GM19438 (cell line): ENCODE measurements around the gene NTM.

Experiments
- ATAC-seq: cut with Tn5 transposase; IDR thresholded peaks from one replicate; pipeline ENCODE4 v1.9.1; 2021; ENCODE audit warnings: low read depth; ENCODE audit not compliant: unreplicated experiment

Gene NTM

DNA sequence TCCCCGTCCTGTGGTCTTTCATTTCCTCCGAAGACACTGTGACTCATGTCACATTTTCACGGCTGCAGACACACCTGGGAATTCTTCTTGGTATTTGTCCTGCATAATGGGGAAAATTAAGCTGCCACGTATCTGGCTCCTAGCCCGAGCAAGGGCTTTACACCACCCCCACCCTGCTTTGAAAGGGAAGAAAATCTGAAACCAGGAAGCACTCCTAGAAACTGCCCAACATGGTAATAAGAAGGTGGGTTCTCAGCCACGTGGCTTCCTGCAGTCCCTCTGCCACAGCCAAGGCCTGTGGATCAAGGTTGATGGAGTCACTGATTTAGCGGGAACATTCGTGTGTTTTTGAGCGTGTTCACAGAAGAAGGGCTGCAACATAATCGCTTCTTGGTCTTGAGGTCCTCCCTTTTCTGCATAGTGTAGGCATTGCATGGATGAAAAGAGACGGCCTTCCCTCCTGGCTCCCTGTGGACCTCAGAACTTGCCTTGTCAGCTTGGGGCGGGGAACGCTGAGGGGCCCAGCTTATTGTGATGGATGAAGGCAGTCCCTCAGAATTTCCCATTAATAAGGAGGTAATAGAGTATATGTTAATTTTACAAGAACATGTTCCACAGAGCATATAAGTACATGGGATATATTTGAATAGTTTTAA, 292.0 kb downstream of the NTM start:
- ATAC-seq: no peak

DNA sequence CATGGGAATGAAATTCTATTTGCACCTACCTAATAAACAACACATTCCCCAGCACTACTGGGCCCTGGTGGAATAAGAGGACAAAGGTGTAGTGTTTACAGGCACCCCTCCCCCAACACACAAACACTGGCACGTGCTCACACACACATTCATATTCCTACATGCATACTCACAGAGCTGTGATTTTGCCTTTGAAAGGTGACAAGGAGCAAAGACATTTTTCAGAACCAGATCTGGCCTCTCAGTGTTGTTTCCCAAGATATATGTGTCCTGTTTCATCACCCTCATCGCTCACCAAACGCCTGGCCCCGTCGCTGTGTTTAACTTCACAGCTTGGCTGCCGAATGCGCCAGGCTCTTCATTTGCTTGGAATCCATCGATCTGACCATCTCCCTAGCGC, 292.6 kb downstream of the NTM start:
- ATAC-seq: no peak

DNA sequence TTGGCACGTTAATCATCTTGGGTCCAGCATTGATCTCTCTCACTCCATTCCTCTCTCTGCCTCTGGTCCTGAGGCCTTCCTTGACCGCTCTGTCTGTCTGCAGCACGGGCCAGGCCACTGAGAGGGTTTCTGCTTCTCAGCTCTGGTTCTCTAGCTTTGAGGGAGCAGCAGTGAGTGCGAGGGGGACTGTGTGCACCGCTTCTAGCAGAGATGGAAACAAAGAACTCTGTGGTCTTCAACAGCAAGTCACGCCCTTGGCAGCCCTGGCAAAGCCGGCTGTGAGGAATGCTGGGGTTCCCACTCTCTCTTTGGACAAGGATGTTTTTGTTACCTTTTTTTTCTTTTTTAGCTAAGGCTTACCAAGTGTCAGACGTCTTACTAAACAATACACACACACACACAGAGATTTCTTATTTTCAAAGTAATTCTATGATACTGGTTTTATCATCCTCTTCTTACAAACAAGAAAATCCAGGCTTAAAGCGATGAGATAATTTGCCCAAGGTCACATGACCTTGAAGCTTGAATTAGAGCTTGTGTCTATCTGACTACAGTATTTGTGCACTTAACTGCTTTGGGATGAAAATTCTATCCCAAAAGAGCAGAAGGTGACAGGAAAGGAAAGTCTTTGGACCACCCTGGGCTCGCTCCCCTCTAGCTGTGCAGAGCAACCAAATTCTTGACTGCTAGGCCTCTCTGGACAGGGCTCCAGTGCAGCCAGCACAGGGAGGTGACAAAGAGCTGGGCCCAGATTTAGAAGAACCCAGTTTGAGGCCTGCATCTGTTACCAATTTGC, 293.2 kb downstream of the NTM start:
- ATAC-seq: no peak

DNA sequence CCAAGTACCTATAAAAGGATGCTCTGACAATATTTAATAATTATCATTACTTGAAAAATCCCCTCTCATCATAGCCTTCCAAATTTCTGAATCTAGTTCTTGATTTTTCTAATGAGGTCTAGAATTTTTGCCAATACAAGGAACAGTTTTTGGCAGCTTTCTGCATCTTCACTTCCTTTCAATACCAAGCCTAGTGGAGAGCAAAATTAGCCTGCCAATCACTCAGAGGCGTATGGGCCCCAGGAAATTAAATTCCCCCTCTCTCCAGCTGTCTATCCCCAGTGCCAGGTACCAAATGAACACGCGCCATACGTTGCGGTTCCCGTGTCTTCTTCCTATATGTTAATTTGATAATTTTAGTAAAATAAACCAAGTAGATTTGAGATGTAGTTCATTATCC, 293.9 kb downstream of the NTM start:
- no peak for ATAC-seq

DNA sequence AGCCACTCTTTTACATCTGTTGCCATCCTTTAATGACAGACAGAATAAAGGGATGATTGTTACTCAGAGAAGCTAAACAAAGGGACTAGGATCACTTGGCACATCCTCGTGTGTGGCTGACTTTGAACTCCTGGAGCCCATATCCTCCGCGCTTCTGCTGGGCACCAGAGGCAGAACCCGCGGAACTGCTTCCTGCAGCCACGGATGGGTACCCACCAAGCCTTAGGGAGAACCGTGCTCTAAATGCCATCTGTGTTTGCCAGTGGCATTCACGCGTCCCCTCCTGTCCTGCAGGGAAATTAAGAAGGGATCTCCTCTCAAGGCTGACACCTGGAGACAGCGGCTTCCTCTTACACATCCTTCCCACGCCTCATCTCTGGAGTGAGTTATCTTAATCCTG, 294.4 kb downstream of the NTM start:
- no peak for ATAC-seq

DNA sequence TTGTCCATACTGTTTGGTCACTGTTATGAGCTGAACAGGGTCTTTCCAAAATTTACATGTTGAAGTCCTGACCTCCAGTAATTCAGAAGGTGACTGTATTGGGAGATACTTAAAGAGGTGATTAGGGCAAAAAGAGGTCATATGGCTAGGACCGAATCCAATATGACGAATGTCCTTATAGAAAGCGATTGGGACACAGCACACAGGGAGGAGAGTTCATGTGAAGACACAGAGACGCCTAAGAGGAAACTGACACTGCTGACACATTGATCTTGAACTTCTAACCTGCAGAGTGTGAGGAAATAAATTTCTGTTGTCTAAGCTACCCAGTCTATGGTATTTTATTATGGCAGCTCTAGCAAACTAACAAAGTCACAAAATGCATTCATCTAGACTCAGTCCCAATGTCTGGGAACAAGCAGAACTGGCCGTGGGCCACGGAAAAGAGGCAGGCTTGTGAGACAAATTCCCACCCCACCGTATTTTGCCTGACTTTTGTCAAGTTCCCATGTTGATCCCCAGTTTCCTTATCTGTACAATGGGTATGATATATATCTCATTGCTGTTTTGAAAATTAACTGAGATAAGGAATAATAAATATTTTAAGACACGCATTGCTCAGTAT, 295.0 kb downstream of the NTM start:
- ATAC-seq: no peak

DNA sequence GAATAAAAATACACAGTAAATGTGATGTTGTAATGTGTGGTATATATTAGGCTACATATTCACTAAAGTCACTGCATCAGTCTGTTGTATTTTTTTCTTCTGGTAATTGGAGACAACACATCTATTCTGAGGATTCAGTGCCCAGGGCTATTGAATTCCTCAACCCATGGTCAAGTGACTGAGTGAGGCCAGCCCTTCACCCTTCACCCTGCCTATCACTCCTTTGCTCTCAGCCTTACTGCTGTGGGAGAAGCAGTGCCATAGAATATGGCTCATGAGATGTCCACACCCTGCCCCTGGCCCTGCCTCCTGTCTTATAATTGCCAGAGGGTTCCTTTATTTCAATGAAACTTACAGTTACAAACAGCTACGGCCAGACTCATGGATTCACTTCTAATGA, 295.6 kb downstream of the NTM start:
- no peak for ATAC-seq

DNA sequence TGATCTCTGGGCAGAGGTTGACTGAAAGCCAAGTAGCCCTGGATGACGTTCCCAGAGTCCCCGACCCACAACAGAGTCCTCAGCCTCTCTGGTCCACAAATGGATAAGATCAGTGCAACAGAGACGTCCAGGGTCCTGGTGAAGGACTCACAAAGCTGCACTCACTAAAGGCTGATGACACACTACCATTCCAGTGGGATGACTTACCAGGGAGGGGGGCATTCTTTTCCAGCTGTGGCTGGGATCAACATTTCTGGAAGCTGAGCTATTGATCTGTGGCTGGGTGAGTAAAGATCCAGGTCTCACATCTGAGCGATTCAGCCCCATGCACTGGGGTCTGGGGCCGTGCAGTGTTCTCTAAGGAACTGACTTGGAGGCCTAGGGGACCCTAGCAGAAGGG, 296.2 kb downstream of the NTM start:
- ATAC-seq: no peak

DNA sequence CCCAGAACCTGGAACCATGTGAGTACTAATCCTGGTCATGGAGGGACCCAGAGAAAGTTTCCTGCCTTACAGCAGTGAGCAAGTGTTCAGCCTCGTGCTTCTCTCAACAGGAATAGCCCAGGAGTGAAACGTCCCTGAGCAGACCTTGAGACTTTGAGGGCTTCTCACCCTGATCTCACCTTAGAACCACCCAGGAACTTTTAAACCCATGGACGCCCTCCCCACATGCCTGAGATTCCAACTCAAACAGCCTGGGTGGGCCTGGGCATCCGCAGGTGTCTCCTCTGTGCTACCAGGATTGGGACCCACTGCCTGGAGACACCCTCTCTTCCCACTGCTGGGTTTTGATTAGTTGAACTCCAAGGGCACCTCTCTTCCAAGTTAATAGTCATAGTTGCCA, 297.2 kb downstream of the NTM start:
- no peak for ATAC-seq

DNA sequence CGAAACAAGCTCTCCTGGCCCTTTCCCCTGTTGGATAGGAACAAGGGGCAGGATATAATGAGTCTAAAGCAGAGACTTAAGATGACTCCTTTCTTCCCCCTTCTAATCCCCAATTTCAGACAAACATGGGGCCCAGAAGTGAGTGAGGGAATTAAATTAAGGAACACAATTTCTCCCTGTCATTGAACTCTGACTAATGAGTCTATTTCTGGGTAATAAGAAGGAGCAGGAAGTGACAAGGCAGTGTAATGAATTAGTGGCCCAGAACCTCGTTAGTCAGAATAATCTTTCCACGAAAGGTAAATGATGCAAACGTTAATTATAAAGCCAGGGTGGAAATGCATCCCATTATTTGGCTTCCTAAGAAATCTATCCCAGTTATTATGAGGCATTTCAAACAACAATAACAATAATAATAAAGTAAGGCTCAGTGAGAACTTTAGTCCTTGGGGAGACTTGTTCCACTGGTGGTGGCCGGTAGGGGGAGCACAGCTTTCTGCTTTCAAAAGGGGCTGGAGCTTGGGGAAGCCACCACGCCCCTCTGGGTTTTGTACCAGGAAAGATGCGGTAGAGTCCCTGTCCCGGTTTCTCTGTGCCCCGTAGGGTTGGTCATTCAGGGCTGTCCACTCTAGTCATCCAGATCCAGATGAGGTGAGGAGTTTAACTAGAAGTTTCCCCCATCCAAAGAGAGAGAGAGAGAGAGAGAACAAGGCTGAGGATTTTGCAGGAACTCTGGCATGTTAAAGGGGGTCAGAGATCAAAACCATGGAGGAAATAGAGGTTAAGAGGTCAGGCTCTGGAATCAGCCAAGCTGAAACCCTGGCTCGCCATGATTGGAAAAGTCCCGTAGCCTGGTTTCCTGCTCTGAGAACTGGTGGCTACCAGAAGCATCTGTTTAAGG, 298.3 kb downstream of the NTM start:
- peak; percentile 80 for ATAC-seq

DNA sequence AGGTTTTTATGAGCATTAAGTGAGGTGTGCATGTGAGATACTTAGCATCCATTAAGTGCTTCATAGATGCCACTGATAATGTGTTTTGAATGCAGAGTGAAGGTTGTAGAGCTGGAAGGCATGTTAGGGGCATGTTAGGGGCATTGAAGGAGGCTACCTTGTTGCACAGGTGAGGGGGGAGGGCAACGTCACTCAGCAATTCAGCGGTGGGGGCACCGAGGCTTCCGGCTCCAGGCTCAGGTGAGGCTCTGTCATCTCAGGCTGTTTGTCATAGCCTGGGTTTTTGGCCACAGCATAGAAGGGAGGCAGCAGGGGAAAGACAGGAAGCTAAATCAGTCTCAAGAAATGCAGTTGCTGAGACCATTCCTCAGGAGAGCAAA, 299.0 kb downstream of the NTM start:
- no peak for ATAC-seq

DNA sequence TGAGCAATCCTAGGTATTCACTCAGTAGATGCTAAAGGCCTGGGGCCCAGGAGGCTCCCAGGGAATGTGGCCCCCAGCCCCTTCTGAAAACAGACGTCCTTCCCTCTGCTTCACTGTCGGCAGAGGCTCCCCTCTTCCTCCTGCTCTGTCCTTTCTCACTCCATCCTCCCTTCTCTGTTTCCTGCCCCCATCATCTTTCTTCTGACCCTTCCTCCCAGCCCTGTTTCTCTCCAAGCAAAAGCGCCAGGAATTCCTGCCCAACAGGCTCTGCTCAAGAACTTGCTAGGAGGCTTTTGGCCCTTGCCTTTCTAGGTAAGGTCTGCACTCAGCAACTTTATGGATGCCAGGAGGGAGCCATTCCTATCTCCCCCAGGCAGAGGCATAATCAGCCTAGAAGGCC, 300.5 kb downstream of the NTM start:
- ATAC-seq: no peak

DNA sequence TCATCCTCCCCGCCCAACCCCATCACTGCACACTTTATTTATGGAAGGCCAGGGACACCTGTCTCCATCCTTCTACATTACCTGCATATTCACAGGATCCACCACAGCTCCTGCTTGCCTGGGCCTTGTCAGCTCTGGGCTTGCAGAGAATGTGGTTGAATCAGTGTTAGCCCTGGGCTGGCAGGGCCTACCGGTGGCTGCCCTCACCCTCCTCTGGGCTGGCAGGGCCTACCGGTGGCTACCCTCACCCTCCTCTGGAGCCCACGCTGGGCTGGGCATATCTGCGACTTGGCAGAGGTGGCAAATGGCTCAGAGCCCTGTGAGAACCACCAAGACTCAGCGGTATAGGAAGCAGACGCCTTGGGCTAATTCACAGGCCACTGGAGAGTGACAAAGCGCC, 300.9 kb downstream of the NTM start:
- no peak for ATAC-seq

DNA sequence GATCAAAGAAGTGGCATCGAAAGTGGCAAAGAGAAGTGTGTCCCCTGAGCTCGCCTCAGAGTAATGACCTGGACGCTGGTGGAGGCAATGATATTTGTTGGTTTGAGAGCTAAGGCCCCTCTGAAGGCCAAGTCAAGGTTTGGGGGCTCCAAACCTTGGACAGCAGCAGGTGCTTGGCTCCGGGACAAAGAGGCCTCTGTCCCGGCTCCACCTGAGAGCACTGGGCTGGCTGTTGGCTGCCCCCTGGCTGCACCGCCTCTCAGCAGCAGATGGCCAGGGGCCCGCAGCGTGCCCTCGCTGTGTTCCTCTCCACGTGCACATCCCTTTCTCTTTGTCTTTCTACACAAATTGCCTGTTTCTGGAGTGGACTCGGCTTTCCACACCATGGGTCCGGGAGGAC, 301.3 kb downstream of the NTM start:
- no peak for ATAC-seq

DNA sequence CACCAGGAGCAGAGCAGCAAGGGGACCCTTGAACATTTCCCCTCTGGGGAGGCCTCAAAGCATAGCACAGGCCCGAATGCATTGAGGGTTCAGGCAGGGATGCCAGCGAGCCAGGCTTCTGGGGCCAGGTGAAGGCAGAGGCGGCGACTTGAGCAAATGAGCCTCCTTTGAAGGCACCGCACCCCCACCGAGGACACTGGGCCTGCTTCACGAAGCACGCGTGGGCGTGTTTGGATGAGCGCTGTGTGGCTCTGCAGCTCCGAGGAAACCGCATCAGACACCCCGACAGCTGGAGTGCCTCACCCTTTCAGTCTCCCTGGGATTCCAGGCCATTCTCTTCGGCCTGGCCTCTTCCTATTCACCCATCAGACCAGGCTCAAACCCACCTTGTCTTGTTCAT, 301.8 kb downstream of the NTM start:
- ATAC-seq: no peak

DNA sequence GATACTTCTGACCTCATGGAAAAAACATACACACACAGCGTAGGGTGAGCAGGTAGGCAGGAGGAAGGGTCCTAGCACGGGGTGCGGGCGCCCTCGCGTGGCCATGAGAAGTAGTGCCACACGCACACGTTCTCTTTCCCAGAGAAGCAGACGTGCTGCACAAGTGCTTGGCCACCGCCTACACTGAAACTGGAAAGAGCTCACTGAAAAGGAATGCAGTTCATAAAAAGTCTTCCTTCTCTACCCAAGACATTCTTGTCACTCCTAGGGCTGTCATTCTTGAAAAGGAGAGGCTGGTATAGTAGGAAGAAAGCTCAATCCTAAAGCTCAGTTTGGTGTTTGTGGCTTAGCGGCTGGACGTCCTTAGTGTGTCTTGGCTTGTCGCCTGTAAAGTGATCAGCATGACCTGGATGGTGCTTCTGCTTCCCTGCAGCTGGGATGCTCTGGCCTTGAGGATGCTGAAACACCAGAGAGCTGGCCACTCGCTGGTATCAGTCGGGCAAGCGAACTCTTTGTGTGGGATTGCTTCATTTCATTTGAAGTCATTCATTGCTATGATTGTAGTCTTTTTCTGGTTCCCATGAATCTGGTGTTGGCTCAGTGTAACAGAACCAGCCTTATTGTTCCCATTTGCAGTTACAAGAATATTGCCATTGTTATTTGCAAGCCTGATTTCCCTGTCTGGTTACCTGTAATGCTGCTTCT, 303.8 kb downstream of the NTM start:
- no peak for ATAC-seq

DNA sequence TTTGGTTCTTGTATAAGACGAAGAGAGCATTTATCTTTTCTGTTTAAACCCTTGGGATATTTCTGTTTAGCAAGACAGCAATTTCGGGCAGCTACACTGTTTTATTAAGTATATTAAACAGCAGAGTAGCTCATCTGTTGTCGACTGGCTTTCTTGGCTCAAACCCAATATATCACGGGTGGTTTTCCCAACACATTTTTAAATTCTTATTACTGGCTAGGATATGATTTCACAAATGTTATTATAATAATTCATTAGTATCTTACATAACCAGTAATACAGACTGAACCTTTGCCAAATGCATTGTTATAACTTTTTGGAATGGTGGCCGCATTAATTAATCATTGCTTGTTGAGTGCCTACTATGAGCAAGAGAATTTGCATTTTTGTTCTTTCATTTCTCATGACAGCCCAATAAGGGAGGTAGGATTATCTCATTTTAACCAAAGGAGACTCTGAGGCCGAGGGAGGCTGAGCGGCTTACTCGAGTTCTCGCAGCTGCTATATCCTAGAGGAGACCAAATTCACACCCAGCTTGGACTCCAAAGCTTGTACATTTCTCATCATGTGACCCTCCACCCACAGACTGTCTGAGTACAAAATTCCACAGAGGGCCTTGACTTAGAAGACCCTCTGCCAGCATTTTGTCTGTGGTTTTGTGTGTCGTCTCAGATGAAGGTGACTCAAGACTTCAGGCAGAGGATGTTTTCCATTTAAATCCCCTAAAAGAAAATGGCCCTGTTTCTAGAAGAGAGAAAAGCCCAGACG, 304.9 kb downstream of the NTM start:
- ATAC-seq: no peak

DNA sequence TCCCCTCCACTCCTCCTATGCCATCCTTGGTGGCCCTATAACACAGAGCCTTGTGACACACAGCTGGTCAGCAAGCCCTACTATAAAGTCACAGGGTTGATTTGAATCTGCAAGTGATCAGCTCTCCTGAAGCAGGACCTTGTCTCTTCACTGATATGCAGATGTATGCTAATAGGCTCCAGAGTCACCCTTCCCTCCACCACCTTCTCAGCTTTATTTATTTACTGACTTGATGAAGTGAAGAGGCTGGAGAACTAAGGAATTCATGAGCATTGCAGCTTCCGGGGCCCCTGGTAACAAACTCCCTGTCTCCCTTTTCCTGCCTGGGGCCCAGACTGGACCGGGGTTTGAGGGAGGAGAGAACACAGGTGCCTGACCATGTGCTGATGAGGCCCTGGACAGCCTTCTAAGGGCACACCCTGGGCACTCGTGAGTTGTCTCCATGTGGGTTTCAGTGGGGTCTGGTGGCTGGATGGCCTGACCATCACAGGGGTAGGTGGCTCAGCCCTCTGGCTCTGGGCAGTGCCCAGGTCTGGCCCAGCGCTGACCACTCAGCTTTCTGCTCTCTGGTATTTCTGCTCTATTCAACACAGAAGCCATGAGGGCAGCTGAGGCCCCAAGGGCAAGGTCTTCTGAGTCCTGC, 307.5 kb downstream of the NTM start:
- ATAC-seq: no peak

DNA sequence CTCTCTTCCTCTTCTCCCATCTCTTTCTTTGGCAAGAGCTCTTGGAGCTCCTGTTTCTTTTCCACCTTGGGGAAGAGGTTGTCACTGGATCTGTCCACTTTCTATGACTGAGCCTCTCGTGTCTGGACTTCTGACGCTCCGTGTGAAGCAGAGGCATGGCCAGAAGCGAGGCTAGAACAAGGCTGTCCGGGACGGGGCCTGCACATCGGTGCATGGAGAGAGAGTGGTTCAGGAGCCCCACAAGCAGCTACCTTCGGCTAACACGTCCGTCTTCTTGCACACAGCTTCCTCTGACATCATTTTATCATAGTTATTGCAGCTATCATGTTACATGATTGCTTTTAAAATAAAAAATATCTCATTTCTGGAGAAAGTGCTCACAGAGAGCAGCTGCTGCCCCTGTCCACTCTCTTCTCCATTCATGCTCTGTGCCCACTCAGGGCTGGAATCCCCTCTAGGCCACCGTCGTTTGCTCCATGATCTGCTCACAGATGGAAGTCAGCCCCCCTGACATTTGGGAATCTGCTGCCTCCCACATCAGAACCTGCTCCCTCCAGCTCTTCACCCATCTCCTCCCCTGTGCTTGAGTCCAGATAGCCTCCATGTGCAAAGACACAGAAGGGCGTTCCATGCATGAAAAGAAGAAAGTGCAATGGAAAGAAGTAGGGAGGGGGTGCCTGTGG, 308.4 kb downstream of the NTM start:
- ATAC-seq: no peak
